Peyer's patch (tissue), 4 donors: ENCODE results near the gene FSIP1.

ENCODE experiments used
- POLR2A ChIP-seq, 2 donors: fragments of 450-650 bp; IDR thresholded peaks; one replicate each; pipeline ENCODE4 v1.5.1; 2017; ENCODE audit warnings: antibody characterized with exemption in 2 of 2, mild to moderate bottlenecking in 2 of 2, moderate library complexity in 2 of 2
- TF ChIP-seq, protein P1 (sequence below), 6 experiments: fragments of 450-650 bp in 4 of 6; fragments of 200-600 bp in 2 of 6; sonication (generic) in 1 of 6; IDR thresholded peaks; one replicate each; pipeline ENCODE4 v1.5.1; 2017 to 2019; ENCODE audit warnings: antibody characterized with exemption in 6 of 6, mild to moderate bottlenecking in 3 of 6, moderate library complexity in 1 of 6

DNA sequence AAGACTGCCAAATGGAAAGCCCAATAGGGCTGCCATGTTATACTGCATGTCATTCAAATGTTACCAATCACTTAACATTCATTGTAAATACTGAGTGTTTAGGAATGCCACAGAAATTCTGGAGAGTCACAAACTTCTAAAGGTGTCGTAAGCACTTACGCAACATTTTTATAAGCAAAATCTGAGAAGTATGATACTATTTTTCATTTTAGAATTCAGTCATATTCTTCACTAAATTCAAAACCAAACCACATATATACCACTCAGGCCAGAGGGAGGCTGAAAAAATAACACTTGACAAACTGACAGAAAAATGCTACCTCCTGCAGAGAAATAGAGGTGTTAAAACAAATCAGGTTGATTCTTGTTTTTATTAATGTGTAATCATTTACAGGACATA lies 112.0 kb downstream of the FSIP1 start:
- no peak for TF ChIP-seq POLR2A (IDR thresholded peaks at IDR 0.05)
- TF ChIP-seq, protein P1, sequence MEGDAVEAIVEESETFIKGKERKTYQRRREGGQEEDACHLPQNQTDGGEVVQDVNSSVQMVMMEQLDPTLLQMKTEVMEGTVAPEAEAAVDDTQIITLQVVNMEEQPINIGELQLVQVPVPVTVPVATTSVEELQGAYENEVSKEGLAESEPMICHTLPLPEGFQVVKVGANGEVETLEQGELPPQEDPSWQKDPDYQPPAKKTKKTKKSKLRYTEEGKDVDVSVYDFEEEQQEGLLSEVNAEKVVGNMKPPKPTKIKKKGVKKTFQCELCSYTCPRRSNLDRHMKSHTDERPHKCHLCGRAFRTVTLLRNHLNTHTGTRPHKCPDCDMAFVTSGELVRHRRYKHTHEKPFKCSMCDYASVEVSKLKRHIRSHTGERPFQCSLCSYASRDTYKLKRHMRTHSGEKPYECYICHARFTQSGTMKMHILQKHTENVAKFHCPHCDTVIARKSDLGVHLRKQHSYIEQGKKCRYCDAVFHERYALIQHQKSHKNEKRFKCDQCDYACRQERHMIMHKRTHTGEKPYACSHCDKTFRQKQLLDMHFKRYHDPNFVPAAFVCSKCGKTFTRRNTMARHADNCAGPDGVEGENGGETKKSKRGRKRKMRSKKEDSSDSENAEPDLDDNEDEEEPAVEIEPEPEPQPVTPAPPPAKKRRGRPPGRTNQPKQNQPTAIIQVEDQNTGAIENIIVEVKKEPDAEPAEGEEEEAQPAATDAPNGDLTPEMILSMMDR (IDR thresholded peaks at IDR 0.05), result no peak
